SIG-M5 (cell line): Measurements from ENCODE around the gene TSHZ2.

Experiments used
- DNase-seq: peaks from one replicate; lab custom pipeline; 2025; lab: John Stamatoyannopoulos, UW

TSHZ2 gene

DNA sequence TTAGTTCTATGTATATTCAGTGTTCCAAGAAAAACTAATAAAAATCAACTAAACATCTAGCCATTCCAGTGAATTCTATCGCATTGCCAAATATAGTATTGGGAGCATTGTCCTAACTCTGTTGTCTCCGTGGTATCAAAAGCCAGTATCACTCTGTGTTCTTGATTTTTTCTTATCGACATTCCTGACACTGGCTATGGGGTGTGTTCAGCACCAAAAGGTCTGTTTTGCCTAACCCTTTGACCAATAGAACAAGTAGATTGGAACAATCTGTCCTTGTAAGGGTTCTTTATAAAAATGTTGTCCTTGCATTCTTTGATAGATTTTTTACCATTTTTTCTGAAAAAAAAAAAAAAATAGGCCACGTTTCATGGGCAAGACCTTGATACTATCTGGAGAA is 161.5 kb downstream of the TSHZ2 start:
- no peak for DNase-seq

DNA sequence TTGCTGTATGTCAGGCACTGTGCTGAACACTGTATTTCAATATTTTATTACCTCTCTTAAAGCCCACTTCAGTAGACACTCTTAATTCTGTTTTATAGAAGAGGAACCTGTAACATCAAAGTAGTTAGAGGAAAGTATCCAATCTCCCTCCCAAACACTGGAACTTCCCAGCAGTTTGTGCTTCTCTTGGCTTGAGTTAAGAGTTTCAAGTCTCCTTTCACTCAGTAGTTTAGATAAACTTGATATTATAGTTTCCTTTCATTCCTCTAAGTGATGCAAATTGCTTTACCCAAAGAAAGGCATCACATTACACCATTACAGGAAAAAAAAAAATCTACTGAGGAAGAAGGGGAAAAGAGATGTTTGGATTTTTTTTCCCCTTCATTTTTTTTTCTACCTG is 164.3 kb downstream of the TSHZ2 start:
- DNase-seq: no peak

DNA sequence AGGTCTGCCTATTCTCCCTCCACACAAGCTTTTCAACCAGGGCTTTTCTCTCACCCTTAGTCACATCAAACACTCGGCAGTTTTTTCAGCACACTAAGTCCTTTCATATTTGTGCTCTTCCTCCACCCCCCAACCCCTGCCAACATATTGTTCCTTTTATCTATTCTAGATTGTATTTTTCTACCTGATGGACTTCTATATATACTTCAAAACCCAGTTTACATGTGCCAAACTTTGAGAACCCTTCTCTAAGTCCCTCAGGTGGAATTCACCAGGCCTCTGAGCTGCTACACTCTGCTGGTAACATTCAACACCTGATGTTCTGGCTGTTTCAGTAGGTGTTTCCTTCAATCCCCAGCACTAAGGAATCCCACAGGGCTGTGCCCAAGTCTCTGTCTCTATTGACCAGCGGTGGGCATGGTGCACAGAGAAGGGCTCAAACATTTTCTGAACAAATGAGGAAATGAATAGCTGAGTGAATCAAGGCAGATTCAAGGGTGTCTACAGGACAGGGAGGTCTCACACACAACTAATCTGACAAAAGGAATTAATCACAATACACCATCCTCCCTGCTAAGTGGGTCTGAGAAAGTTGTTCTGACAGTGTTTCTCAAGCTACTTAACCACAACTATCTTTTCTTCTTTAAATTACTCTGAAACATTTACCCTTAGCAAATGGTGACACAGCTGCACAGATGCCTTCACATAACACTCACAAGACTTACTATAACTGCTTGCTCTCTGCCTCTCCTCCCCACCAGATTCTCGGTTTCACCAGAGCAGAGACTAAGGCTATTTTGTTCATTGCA is 166.5 kb downstream of the TSHZ2 start:
- DNase-seq: no peak

DNA sequence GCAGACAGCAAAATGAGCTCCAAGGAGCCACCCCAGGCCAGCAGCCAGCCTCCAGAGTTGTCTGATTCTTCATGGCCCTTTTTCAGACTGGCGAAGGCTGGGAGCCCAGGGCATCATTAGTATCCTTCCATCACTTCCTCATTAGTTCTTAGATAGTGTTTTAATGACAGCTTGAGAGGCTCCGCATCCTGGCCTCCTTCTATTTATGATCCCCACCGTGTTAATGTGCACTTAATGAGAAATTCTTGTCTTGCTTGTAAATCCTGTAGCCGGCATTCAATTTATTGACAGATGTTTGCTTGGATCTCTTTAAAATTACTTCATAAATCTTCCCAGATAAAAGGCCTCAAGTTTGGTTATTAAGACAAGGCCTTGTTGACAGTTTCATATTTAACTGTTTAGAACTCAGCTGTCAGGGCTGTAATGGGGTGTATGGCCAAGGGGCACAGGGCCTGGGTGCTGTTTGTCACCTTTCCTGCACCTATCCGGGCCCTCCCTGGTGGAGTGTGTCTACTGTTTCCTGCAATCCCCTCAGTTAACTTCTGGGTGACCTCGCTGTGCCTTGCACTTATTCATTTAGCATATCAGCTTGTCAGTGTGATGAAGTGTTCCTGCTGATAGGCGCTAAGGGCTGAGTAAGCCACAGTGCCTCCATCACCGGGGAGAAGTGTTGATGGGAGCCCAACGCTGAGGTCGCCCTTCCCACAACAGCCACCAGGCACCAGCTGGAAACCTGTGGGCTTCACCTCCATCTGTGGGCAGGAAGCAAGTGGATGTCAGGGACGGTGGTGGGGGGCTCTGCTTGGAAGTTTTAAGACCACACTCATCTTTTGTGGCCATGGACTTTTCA is 169.3 kb downstream of the TSHZ2 start:
- no peak for DNase-seq

DNA sequence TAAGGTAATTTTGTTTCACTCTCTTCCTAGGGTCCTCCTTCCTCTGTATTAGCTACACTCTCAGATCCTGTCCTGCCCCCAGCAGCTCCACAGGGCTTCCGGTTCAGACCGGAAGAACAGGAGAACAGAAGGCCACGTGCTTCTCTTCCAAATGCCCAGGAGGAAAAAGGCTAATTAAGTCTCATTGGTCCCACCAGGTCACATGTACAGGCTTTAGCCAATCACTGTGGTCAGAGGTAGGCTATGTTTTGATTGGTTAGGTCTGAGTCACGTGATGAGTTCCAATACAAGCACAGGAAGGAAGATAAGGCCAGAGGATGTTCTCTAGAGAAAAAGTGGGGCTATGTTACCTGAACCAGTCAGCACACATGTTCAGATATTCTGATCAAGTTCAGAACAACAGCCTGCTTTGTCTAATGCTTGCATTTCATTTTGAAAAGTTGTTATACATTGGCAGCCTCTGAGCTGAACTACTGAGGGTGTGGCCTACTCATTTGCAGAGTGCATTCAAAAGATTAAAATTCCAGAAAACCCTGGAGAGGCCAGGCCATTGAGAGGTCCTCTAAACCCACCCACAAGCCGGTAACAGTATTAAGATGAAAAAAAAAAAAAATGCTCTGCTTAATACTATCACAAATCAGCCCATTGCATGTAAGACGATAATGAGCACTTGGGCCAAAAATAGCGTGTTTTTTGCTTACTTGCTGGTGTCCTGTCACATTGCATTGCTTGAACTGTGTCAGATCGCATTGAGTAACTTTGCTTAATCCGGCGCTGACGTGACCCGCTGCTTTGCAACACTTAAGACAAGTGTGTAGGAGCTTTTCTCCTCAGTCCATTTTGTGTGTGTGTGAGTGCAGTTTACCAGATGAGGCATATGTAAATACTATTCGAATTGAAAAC is 170.3 kb downstream of the TSHZ2 start:
- DNase-seq: no peak

DNA sequence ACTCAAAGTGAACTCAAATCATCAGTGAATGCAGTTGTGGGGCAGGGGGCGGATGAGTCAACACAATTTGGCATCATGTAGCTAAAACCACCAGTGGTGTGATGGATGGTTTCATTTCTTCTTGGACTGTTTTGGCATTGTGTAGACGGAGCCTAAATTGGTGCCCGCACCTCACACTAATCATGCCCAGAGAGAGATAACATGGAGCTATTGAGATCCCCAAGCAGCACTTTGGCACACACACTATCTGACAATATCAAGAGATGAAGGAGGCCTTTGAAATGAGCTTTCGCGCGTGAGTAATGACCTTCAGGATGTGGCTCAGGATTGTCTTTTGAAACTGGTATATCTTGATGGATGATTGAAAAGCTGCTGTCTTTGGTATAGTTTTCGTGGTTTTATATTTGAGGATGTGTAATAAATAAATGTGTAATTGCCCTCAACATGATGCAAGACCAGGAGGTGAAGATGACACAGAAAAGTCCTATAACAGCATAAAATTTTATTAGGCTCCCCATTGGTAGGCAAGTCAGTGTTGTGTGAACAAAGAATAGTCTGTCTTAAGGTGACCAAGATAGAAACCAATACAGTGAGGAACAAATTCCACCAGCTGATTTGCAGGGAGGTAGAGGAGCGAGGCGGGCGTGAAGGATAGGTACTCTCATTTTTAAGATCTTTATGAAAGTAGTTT is 174.2 kb downstream of the TSHZ2 start:
- no peak for DNase-seq

DNA sequence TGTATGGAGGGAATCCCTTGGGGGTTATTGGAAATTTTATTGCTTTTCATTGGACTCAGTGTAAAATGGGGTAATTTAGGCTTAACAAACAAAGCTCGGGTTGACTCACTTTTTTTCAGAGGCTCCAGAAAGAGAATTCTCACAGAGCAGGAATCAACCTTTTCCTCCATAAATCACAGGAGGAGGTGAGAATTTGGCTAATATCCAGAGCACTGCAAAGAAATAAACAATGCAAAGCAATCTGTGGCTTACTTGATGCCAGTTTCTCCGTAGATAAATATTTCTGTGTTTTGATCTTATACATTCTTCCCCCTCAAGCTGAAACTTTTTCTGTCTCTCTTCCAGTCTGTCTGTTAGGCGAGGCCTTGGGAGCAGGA is 176.6 kb downstream of the TSHZ2 start:
- no peak for DNase-seq

DNA sequence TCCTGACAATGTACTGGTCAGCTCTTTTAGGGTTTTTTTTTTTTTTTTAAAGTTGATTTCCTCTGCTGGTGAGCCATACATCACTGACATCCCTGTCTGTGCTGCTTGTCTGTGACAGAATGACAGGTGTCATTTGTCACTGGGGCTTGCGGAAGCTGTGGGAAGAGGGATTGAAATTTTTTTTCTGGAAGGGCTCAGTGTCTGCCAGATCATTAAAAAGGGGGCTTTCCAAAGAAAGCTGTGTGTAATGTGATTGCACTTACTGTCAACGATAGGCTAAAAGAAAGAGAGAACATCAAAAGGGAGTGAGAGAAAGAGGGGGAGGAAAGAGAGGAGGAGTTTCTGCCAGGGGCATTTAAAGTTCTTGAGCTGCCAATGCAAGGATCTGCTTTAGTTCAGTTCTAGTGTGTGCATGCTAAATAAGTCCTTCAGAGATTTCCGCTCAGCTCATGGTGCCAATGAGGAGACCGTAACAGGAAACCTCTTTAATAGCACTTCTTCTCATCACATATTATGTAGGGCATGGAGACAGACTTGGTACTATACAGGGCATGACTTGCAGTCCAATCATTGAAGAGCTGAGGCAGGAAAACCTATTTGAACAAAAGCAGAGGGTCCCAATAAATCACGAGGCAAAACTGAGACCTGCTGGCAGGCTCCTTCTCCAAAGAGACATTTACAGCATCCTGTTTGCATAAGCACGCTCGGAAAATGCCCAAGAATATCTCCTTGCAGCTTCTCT is 177.2 kb downstream of the TSHZ2 start:
- DNase-seq: no peak

DNA sequence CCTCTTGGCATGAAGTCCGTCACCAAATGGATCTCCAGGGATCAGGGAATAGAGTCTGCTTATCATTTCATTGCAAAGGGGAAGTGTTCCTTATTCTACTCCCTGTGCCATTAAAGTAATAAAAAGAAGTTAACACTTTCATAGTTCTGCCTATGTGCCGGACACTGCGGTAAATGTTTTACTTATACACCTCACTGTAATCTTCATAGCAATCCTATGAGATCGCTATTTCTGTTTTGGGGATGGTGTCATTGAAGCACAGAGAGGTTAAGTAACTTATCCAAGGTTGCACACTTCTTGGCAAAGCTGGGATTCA is 177.7 kb downstream of the TSHZ2 start:
- DNase-seq: no peak

DNA sequence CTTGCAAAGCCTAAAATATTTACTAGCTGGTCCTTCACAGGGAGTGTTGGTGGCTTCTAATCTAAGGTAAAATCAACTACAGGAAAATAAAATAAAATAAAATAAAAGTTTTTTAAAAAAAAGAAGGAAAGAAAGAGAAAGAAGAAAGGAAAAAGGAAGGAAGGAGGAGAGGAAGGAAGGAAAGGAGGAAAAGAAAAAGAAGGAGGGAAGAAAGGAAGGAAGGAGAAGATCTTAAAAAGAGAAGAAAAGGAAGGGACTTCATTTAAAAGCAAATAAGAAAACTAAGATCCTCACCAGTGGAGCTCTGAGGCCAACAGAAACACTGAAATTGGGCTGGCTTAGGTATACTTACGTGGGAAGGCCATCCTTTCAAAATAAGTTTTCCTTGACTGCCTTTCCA is 178.4 kb downstream of the TSHZ2 start:
- DNase-seq: no peak

DNA sequence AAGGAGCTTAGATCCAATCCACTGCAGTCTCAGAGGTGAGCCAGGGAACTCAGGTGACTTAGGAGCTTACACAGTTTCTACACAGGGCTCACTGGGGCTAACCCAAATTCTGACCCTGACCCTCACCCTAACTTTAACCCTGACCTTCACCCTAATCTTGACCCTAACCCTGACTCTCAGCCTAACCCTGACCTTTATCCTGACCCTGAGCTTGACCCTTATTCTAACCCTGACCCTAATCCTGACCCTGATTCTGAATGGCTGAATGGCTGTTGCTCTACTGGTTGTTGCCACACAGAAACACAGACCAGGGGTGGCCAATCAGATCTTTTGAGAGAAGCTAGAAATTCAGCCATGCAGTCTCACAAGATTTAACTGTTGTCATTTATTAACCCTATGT is 180.1 kb downstream of the TSHZ2 start:
- no peak for DNase-seq

DNA sequence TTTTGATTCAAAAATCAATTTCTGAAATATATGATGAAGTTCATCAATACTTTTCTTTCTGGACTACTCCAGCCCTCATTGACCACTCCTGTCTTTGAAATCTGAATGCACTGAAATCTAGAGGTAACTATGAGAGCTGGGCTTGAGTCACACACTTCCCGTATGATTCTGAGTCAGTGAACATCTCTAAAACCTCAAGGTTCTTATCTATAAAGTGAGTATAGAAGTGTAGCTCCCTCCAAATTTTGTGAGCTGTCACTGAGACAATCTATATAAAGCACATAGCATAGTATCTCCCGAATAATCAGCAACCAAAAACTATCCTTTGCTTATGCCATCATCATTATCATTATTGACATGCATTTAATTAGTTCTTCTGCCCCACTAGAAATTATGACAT is 182.4 kb downstream of the TSHZ2 start:
- no peak for DNase-seq

DNA sequence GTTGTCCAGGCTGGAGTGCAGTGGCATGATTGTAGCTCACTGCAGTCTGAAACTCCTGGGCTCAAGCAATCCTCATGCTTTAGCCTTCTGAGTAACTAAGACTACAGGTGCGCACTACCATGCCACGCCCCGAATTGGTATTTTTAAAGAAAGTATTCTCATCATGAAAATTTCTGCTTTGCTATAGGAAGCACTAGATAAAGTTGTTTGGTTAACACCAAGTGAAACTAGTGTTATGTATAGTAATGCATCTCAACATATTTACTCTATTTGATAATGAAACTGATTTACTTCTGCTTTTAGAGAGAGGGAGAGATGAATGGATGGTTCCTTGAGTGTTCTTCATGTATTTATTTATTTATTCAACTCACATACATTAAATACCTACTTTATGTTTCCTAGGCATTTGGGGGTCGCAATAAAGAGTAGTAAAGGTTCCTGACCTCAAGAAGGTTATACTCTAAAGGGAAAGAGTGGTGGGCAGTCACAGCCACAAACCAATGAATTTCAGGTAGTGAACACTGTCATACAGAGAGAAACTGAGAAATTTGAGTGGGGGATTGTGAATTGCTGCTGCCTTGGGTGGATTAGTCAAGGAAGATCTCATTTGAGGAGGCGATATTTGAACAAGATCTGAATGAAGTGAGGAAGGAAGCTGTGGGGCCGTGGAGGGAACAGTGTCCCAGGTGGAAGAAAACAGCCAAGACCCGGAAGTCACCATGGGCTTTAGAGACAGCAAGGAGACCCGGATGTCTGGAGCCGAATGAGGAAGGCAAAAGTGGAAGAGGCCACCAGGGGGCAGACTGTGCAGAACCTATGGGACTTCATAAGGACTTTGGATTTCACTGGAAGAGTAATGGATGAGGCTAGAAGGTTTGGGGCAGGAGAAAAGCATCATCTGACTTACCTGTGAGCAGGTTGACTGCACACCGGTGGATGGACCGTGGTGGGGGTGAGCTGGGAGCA is 185.6 kb downstream of the TSHZ2 start:
- DNase-seq: no peak

DNA sequence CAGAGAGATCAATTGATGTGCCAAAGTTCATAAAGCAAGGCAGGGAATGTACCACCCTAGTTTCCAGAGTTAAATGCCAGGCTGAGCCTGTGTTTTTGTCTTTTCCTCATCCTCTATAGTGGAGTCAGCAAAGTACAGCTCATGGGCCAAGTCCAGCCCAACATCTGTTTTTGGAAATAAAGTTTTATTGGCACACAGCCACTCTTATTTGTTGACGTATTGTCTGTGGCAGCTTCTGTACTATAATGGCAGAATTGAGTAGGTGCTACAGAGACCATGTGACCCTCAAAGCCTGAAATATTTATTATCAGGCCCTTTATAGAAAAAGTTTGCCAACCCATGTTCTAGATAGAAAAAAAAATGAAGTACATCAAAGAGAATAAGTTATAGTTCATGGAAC is 187.0 kb downstream of the TSHZ2 start:
- no peak for DNase-seq

DNA sequence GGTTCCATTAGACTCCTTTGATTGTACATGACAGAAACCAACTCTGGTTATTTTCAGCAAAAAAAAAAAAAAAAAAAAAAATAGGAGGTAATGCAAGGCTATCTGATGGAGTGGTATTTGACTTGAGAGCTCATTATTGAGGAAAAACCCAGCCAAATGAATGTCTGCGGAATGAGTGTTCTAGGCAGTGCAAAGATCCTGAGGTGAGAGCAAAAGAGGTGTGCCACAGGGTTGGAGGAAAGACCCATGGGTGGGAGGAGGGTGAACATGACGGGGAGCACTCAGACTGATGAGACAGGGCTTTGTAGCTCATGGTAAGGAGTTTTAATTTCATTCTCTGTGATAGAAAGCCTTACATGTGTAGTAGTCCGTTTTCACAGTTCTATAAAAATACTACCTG is 188.9 kb downstream of the TSHZ2 start:
- no peak for DNase-seq

DNA sequence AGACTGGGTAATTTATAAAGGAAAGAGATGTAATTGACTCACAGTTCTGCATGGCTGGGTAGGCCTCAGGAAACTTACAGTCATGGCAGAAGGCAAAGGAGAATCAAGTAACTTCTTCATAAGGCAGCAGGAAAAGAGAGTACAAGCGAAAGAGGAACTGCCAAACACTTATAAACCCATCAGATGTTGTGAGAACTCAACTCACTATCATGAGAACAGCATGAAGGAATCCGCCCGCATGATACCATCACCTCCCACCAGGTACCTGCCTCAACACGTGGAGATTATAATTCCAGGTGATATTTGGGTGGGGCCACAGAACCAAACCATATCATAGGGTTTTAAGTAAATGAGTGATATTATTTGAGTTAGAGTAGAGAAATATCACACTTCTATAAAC is 189.3 kb downstream of the TSHZ2 start:
- DNase-seq: no peak

DNA sequence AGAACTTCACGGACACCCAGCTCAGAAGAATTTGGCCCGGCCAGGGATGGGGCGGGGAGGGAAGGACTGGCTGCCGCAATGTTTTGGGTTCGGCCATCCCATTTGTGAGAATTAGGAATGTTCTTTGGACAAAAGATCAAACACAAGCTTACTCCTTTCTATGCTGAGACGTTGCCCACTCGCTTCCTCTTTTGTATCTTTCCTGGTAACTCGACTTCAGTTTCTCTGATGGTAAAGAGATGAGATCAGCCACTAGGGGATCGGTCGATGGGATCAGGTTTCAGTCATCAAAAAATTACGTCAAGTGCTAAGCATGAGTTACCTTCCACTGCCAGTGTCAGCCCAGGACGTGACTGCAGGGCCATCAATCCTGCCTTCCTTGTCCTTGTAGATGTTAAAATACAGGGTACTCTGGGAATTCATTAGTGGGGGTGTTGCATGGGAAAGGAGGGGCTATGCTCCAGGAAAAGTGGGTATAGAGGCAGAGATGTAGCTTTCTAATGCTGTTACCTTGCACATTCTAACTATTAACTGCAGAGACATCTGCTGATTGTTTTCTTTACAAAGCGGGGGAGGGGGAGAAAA is 190.2 kb downstream of the TSHZ2 start:
- DNase-seq: no peak

DNA sequence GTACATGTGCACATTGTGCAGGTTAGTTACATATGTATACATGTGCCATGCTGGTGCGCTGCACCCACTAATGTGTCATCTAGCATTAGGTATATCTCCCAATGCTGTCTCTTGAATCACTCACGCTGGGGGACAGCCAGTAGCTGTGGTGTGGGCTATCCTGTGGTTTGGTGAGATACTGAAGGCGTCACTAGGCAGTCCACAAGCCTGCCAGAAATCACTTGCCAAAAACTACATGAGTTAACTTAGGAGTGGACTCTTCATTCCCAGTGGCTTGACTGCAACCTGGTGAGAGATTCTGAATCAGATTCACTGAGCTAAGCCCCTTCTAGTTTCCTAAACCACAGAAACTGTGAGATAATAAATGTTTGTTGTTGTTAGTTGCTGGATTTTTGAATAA is 191.3 kb downstream of the TSHZ2 start:
- DNase-seq: no peak

DNA sequence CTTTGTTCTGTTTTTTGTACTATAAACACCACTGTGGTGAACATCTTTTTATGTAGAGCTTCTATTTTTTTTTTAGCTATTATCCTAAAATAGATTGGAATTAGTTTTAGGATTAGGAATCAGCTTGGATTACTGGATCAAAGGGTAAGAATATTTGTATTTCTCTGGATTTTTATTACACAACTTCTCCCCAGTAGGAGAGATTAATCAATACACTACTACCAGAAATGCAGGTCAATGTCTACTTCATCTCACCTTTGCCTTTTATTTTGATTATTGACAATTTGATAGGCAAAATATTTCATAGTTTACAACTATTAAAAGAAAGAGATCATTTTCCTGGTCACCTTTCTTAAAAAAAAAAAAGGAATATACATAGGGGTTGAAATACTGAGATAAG is 191.9 kb downstream of the TSHZ2 start:
- DNase-seq: no peak

DNA sequence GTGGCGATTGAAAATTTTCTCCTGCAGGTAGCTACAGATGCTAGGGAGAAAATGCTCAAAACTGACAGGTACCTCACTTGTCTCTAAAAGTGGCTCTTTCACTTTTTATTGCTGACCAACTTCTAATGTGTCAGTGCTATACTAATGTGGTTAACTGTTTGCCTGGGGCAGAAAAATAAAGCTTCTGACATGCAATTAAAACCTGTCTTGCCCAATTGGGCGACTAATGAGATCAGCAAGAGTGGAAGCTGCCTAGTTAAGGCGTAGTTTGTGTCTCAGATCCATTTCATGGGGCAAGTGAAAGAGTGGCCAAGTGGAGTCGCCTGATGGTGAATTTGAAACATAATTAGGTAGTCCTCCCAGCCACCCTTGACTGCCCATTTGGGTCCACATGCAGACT is 193.3 kb downstream of the TSHZ2 start:
- DNase-seq: no peak
